CD4-positive, alpha-beta T cell treated with Interferon gamma for 1 hour (primary cell): Measurements from ENCODE around the gene TCEAL7.
"Not testable (repeated sequence)": the region's sequence is repeated elsewhere in the genome, so short reads cannot be mapped to it uniquely, and the experiment has no call there.

Experiments
- DNase-seq: peaks from one replicate; pipeline ENCODE4 v3.0.0-alpha.2; 2020

TCEAL7 gene, protein sequence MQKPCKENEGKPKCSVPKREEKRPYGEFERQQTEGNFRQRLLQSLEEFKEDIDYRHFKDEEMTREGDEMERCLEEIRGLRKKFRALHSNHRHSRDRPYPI

DNA sequence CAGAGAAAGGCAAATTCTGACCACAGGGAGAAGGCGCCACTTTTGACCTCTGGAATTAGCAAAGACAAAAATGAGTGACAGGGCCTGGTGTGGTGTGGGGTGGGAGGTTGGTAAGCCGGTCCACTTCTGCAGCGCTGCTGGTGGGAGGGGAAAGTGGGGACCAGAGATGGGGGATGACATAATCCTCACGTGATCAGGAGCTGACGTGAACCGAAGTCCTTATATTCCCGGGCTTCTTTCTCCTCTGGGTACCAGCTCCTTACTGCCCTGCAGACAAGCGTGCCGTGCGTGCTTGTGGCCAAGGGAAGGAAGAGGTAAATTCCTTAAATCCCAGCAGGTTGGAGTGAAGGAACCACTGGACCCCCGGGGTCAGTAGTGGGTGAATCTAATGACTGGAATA lies at the start of gene TCEAL7:
Gene TCEAL7, plus strand, starts transcription at position 249 of the 400 bp plus-strand sequence. CDS start 1,165 bp downstream, outside the sequence.
- DNase-seq = no peak

DNA sequence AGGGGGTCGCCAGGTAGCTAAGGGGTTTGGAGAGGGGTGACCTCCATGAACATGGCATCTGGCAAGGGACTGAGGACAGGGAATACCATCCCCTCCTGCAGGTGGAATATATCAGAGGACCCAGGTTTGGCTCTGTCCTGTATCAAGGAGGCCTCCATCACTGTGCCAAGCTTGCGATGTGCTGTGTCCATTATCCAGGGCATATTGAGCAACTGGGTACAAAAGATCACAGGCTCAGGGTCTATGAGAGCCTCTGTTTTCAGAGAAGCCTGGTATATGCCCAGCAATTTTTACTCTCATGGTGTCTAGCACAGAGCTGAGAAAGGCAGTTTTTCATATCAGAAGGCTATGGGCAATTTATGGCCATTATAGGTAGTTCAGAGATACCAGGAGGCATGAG lies 36.9 kb upstream of the TCEAL7 start:
- DNase-seq = no peak

DNA sequence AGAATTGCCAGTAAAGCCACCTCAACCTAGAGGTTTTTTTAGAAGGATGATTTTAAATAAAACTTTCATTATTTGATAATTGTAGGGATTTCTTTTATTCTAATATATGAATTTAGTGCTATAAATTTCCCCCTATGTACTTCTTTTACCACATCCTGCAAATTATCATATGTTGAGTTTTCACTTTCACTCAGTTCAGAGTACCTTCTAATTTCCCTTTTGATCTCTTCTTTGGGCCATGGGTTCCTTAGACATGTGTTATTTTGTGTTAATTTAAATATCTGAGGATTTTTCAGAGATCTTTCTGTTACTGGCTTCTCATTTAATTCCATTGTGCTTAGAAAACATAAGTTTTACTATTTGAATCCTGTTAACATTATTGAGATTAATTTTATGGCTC lies 25.3 kb upstream of the TCEAL7 start:
- DNase-seq = no peak

DNA sequence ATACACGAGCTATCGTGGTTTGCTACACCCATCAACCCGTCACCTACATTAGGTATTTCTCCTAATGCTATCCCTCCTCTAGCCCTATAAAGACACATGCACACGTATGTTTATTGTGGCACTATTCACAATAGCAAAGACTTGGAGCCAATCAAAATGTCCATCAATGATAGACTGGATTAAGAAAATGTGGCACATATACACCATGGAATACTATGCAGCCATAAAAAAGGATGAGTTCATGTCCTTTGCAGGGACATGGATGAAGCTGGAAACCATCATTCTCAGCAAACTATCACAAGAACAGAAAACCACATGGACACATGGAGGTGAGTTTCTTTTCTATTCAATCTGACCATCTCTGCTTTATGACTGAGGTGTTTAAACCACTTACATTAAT lies 24.4 kb upstream of the TCEAL7 start:
- DNase-seq = not testable (repeated sequence)

DNA sequence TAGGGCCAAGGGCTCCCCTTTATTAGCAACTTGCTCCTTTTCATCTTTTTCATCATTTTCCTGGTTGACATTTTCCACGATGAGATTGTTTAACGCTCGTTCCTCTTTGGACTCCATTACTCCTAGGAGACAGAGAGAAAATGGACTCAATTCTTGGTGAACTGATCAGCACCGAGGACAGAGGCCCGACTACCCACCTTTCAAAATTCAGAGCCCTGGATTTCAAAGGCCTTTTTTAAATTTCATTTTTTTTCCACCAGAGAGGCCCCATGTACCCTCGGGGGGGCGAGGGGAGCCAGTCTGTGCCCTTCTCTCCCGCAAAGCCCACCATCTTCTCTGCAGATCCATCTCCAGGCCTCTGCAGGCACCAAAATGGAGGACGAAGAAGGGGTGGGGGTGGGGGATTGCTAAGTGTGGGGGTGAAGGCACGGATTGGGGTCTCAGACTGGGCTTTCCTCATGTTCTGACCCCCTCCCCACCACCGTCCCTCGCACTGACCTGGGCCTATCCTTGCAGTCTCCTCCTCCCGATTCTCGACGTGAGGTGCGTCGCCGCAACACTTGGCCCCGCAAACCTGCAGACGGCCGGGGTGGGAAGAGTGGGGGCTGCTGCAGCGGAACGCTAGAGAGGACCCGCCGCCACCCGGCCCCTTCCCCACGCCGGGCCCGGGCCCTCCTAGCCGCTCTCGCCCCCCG lies 20.0 kb upstream of the TCEAL7 start:
- no peak for DNase-seq

DNA sequence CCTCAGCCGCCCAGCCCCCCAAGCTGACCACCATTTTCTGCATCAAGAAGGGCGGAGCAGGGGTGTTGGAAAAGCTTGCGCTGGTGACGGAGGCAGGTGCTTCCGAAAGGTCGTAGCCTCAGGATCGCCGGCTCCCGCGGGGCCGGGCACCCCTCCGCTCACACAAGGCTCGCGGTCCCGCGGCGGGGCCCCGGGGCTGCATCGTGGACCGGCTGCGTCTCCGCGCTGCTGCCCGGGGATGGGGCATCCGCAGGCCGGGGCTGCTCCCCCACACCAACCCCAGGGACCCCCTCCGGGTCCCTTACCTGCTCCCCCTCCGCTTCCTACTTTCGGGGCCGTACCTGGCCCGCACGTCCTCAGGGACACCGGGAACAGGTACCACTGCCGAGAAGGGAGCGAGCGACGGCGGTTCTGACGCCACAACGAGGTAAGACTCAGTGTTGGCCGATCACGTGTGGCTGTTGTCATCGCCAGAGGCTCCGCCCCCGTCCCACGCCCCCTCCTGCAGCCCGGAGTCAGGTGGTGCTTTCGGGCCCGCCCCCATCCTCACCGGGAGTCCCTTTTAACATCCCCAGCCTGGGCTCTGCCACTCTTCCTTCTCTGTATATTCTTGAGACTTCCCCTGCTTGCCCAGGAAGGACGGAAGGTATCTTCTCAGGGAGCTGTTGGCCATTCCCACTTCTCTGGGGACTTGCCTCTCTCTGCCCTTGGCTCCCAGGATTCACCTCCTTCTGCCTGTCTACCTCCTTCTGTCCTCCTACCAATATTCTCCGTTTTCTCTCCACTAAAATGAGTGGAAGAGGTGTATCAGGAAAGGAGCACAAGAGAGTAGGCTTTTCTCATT lies 19.3 kb upstream of the TCEAL7 start, which contains the start of gene BEX2:
Gene BEX2, minus strand, starts transcription at position 436 of the 844 bp plus-strand sequence. CDS start 1,014 bp downstream, outside the sequence.
- DNase-seq = peak; percentile 86

DNA sequence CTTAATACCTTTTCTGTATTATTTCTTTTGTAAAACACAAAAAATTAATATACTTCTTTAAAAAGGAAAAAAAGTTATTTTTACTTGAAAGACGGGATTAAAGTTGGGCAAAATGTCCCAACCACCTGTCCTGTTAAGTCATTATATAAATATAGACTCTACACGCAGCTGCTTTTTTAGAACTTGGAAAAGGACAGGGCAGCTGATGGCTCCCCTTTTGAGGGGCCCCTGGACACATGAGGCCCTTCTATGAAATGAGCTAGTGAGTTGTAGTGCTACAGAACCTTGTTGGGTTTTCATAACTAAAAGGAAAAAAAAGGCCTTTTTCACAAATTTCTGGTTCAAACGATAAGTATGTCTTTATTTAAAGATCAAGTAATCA lies 18.6 kb upstream of the TCEAL7 start:
- no peak for DNase-seq

DNA sequence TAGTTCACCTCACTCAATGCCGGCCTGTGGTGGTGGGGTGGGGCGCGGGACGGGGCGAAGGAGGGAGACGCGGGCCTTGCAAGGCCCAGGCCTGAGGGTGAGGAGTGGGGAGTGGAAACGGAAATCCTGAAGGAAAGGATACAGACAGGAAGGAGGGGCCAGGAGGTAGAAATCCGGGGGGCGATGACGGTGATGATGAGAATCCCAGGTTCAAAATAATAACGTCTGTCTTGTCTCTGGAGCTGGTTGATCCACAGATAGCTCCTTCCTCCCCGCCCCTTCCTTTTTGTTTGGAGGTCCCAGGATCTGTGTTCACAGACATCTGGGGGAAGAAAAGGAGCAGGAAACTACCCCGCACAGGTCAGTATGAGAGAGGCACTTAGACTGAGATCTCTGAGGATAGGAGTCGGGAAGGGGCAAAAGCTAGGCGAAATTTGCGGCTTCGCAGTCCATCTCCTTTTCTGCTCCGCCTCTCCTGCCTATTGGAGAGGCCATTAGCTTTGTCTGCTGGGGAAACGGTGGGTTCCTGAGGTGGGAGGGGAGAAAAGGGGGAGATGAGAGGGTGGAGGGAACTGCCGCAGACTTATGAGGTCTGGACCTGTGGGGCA lies 746 bp downstream of the TCEAL7 start:
- DNase-seq = no peak

DNA sequence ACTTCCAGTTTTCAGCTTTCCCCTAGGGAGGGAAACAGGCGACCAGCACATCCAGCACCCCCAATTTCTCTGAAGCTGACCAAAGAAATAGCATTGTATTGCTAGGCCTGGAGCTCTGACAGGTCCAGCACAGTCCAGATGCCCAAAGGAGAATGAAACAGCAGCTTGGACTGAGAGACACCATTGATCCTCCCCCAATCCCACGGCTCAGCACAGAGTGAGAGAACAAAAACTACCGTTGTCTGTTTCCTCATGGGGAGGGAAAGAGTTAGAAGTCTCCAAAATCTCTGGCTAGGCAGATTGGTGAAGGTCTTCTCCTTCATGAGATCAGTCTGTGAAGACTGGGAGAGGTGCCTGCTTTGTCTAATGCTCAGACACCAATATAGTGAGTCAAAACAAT lies 8.6 kb downstream of the TCEAL7 start:
- DNase-seq = no peak

DNA sequence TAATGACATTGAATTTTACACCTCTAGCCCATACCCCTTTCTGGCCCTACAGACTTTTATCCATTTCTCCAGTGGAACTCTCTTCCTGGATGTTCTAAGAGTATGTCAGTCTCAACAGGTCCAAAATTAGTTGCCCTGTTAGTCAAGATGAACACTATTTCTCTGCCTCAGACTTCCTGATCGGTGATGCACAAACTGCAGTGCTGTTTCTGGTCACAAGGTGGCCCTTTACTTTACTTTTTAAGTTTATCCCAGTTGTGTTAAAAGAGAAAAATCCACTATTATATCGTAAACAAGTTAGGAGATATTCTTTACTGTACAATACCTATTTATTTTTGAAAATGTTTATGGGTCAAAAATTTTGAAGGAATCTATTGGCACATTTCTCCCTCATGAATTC lies 13.1 kb downstream of the TCEAL7 start:
- DNase-seq = no peak

DNA sequence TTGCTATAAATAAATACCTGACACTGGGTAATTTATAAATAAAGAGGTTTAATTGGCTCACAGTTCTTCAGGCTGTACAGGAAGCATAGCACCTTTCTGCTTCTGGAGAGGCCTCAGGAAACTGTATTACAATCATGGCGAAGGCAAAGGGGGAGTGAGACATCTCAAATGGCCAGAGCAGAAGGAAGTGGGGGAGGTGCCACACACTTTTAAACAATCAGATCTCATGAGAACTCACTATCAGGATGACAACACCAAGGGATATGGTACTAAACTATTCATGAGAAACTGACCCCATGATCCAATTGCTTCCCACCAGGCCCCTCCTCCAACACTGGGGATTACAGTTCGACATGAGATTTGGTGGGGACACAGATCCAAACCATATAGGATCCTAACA lies 14.6 kb downstream of the TCEAL7 start:
- no peak for DNase-seq

DNA sequence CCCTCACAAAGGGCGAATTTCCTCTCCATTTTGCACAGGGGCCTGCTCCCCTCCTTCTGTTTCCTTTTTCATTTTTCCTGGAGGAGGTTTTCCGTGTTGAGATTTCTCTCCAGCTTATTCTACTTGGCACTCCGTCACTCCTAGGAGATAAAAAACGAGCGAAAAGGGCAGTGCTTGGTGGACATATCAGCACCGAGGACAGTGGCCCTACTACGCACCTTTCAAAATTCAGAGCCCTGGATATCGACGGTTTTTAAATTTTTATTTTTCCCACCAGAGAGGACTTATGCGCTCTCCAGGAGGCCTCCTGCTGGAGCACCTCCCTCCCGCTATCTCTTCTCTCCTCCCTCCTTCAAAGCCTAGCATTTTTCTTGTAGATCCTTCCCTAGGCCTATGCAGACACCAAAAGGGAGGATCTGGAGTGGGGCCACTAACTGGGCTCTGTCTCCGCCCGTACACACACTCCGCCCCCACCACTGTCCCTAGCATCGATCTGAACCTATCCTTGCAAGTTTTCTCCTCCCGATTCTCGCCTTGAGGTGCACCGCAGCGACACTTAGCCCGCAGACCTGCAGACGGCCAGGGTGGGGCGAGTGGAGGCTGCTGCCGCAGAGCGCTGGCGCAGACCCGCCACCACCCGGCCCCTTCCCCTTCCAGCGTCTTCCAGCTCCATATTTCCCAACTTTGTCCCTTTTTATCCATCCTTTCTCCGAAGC lies 17.8 kb downstream of the TCEAL7 start:
- DNase-seq = no peak

DNA sequence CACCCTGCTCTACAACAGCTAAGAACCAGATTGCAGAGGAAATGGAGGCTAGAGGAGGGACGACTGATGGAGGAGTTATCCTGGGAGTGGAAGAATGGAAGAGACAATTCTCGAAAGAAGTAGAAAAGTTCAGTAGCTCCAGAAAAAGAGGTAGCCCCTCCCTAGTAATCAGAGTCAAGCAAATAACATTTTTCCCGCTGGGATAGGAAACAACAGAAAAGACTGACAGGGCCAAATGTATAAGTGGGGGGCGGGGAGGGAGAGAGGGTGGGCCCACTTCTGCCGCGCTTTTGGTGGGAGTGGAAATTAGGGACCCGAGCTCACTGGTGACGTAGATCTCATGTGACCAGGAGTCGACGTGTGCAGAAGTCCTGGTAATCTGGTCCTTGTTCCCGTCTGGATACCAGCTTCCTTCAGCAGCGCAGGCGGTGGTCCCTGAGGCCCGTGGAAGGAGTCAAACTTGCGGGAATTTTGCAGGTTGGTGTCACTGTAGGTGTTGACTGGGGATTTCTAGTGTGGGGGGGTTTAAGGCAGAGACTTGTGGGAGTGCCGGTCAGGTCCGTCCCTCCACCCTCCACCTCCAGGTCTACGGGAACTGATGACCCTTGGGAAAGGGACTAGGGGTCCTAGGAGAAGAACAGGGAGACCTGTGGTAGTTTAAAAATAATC lies 26.2 kb downstream of the TCEAL7 start, which contains the start of gene TCEAL9:
Gene TCEAL9, plus strand, starts transcription at position 377 of the 669 bp plus-strand sequence. CDS start 1,179 bp downstream, outside the sequence.
- no peak for DNase-seq

DNA sequence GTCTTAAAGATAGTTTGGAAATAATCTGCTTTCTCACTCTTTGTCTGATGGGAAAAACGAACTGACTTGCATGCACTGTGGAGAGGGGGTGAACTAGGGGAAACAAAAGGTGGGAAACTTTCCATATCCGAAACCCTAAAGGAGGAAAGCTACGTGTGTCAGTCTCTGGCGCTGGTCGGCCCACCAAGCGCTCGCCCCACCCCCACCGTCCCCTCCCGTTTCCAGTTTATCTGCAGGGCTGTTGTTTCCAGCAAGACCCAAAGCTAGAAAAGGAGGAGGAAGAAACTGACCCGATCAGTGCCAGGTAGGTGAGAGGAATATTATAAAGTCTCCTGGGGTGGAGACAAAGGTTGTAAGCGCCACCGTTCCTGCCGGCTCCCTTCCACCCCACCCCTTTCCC lies 26.8 kb downstream of the TCEAL7 start:
- DNase-seq = no peak

DNA sequence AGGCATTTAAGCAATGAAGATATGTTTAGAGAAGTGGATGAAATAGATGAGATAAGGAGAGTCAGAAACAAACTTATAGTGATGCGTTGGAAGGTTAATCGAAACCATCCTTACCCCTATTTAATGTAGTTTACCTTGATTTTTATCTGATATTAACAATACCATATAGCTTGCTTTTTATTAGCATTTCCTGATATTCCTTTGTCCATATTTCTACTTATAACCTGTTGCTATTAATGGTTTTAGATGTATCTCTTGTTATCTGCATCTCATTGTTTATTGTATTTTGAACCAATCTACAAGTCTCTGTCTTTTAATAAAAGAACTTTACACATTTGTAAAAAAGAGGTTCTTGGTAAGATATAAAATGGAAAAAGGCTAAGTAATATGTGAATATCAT lies 27.8 kb downstream of the TCEAL7 start:
- no peak for DNase-seq

DNA sequence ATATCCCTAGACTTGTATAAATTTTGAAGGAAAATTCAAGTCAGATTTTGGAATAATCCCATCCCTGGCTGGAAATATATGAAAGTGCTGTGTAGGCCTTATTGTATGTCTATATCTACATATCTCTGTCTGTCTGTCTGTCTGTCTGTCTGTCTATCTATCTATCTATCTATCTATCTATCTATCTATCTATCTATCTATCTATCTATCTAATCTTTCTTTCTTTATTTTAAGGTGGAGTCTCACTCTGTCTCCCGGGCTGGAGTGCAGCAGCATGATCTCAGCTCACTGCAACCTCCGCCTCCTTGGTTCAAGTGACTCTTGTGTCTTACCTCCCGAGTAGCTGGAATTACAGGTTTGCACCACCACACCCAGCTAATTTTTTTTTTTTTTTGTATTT lies 29.6 kb downstream of the TCEAL7 start:
- DNase-seq = not testable (repeated sequence)

DNA sequence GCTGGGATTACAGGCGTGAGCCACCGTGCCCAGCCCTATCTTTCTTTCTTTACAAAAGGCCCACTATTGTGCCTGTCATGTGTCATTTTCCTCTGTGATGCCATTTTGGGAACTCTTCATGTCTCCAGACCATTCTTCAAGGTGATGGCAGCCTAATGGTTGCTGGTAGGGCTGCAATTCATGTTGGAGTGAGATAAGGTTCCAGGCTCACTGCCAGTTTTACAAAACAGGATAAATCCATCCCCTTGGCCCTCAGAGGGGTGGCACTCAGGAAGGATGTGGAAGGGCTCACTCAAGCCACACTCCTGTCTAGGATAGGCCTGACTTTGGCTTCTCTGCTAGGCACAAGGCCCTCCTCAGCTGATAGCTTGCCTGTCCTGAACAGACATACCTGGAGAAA lies 30.1 kb downstream of the TCEAL7 start:
- no peak for DNase-seq

DNA sequence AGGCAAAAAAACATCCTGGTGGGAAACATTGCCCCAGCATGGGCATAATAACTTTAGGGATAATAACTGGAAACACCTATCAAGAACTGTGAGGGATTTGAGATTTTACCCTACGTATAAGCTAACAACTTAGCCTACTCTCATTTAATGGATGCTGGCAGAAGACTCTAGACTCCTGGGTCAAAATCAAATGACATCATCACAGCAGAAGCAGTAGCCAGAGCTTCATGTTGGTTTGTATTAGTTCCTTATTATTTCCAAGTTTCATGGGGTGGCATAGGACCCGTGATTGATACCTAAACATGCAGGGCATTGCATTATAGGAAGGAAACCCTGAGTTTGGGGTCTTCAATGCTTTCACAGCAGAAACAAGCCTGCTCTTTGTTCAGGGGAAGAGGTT lies 30.9 kb downstream of the TCEAL7 start:
- no peak for DNase-seq

DNA sequence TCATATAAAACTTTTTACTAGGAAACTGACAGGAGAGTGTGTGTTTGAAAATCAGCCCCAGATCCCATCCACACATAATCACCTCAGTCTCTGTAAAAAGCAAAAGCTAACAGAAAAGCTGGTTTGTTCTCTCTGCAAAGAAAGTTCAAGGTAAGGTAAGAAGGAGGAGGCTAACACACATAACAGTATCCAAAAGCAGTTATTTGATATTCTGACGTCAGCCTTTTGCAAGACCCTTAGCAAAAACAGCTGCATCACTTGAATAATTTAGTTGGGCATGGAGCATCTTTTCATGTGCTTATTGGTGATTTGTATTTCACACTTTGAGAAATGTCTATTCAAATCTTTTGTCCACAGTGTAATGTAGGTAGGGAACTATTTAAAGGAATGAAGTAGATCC lies 31.8 kb downstream of the TCEAL7 start:
- no peak for DNase-seq

DNA sequence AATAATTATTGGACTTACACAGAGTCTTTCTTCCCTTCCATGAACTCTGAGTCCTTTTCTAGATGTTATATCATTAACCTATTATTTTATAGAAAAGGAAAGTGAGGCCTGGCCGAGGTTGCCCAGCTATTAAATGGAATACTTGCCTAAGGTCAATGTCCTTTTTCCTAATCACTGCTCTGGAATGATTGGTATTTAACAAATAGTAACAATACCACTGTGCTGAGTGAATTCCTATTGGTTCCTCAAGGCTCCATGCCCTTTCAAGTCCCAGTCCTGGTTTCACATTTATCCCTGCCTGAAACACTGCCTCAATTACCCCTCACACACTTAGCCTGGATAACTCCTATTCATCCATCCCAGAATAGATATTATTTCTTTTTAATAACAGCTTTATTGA lies 32.4 kb downstream of the TCEAL7 start:
- no peak for DNase-seq

DNA sequence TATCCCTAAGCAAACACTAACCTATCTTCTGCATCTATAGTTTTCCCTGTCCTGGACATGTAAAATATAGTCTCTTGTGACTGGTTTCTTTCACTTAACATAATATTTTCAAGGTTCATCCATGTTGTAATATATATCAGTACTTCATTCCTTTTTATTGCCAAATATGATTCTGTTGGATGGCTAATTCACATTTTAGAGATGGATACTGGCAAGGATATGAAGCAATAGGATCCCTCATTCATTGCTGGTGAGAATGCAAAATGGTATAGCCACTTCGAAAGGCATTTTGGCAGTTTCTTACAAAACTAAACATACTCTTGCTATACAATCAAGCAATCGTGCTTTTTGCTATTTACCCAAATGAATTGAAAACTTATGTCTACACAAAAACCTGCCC lies 33.0 kb downstream of the TCEAL7 start:
- DNase-seq = no peak

DNA sequence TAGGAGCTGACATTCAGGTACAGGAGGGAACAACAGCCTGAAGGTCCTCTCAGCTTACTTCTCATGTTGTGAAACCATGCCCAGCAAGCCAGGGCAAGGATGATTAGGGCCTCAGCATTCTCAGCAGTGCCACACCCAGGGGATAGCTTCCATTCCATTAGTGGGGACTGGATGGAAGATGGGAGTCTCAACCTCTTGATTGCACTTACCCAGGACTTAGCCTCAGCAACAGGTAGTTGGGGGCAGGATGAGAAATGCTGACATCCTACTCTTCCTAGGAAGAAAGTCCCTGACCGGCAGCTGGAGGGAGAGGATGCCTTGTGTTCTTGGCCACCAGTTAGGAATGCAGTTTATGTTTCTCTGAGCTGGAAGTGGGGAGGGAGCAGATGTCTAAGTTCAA lies 37.5 kb downstream of the TCEAL7 start:
- no peak for DNase-seq
